Upper lobe of left lung (tissue), 6 donors: ENCODE data around the gene DGKZ. TPM values are rescaled to one million over a fixed set of nuclear protein-coding genes. Genes with fewer than 3 reads are reported as not detected.

Experiments
- ATAC-seq, 2 donors: fragments of 200-7000 bp; cut with Tn5 transposase; one replicate each; pipeline ENCODE4 v1.9.1; 2022; ENCODE audit warnings: mild to moderate bottlenecking in 2 of 2, moderate library complexity in 2 of 2; ENCODE audit not compliant: low FRiP score in 2 of 2
- DNase-seq, 2 donors: peaks; one replicate each; pipeline ENCODE4 v3.0.0-alpha.2; 2019 to 2020
- H3K27ac ChIP-seq, 4 donors: fragments of 200-600 bp; sonication (generic); one replicate each; pipeline ENCODE4 v1.5.1; 2016 to 2019
- H3K27me3 ChIP-seq, 4 donors: fragments of 200-600 bp; sonication (generic); one replicate each; pipeline ENCODE4 v1.5.1; 2017 to 2019
- H3K36me3 ChIP-seq, 4 donors: fragments of 200-600 bp; sonication (generic); one replicate each; pipeline ENCODE4 v1.5.1; 2016 to 2019
- H3K4me1 ChIP-seq, 4 donors: fragments of 200-600 bp; sonication (generic); one replicate each; pipeline ENCODE4 v1.5.1; 2018 to 2019
- H3K4me3 ChIP-seq, 4 donors: fragments of 200-600 bp; sonication (generic); one replicate each; pipeline ENCODE4 v1.5.1; 2017 to 2019; ENCODE audit warnings: mild to moderate bottlenecking in 2 of 4, moderate library complexity in 1 of 4
- H3K9me3 ChIP-seq, 4 donors: fragments of 200-600 bp; sonication (generic); one replicate each; pipeline ENCODE4 v1.5.1; 2018 to 2019
- CTCF ChIP-seq, 6 experiments: fragments of 450-650 bp in 4 of 6; fragments of 200-600 bp in 2 of 6; sonication (generic) in 2 of 6; IDR thresholded peaks; one replicate each; pipeline ENCODE4 v1.5.1; 2016 to 2019; ENCODE audit warnings: antibody characterized with exemption in 6 of 6
- EP300 ChIP-seq, 4 donors: sonication (generic); formaldehyde crosslinking; IDR thresholded peaks; one replicate each; pipeline ENCODE4 v1.5.1; 2017; ENCODE audit warnings: antibody characterized with exemption in 4 of 4, control low read depth in 2 of 4
- POLR2A ChIP-seq, 4 donors: fragments of 450-650 bp; IDR thresholded peaks; one replicate each; pipeline ENCODE4 v1.5.1; 2016 to 2017; ENCODE audit warnings: antibody characterized with exemption in 4 of 4, mild to moderate bottlenecking in 2 of 4
- POLR2AphosphoS5 ChIP-seq, 2 donors: sonication (generic); formaldehyde crosslinking; IDR thresholded peaks; one replicate each; pipeline ENCODE4 v1.5.1; 2017; ENCODE audit warnings: antibody characterized with exemption in 2 of 2
- WGBS, 2 donors: methylation state at CpG; one replicate each; pipeline ENCODE4 v1.1.5; 2017 to 2018; 5-methylcytosine and 5-hydroxymethylcytosine counted together
- total RNA-seq, 6 donors: library from RNA; depleted of rRNA in 4 of 6; stranded (reverse); fragments of >200 nt in 4 of 6; gene quantifications; one replicate each; pipeline versions ENCODE4 v1.1.0 to v1.2.1, GENCODE V29; 2016 to 2021
- donor health status: DM: no; HTN: no; CAD: no; lungs with moderate emphysema.
- donor health status: DM: no; HTN: yes; CAD: no; lungs with severe emphysema.

DGKZ gene
- total RNA-seq, 6 donors from 2014 or later, result 55.1 to 145 (median 65.5) TPM

- 88 to 90% methylated on average over 10 of the region's 10 CpGs for WGBS, 2 donors
- TF ChIP-seq POLR2A (IDR thresholded peaks at IDR 0.05) (no peak), POLR2AphosphoS5 (IDR thresholded peaks at IDR 0.05) (no peak), EP300 (IDR thresholded peaks at IDR 0.05) (no peak), CTCF (IDR thresholded peaks at IDR 0.05) (no peak)
- Histone ChIP-seq H3K4me1 (peaks cover 0 to 15% (median 6%) of the 10 kb centered on the region in 4 donors), H3K9me3 (no peaks in the 10 kb centered on the region), H3K27me3 (no peaks in the 10 kb centered on the region), H3K27ac (no peak overlapping the region), H3K36me3 (no peaks in the 10 kb centered on the region), H3K4me3 (no peak overlapping the region)
- no peak for ATAC-seq
- no peak for DNase-seq
Observed at GRCh38 chr11:46326813-46327416, 20.3 kb upstream of the DGKZ start.

GRCh38 chr11:46327829-46328228 lies 19.4 kb upstream of the DGKZ start:
- no peak for DNase-seq
- Histone ChIP-seq H3K36me3 (no peaks in the 10 kb centered on the region), H3K4me1 (peaks cover 8 to 24% (median 15%) of the 10 kb centered on the region in 4 donors), H3K27ac (no peak overlapping the region), H3K27me3 (peaks cover 2 to 7% (median 5%) of the 10 kb centered on the region in 4 donors), H3K4me3 (no peak overlapping the region), H3K9me3 (no peaks in the 10 kb centered on the region)
- 62 to 63% methylated on average over 8 of the region's 8 CpGs for WGBS, 2 donors
- no peak for ATAC-seq
- TF ChIP-seq POLR2AphosphoS5 (IDR thresholded peaks at IDR 0.05) (no peak), CTCF (IDR thresholded peaks at IDR 0.05) (no peak), EP300 (IDR thresholded peaks at IDR 0.05) (no peak), POLR2A (IDR thresholded peaks at IDR 0.05) (no peak)

GRCh38 chr11:46330154-46330553 lies 17.1 kb upstream of the DGKZ start:
- Histone ChIP-seq H3K4me3 (no peak overlapping the region), H3K36me3 (no peaks in the 10 kb centered on the region), H3K4me1 (peaks cover 16 to 34% (median 25%) of the 10 kb centered on the region in 4 donors), H3K27ac (no peak overlapping the region), H3K27me3 (peaks cover 2 to 18% (median 8%) of the 10 kb centered on the region in 4 donors), H3K9me3 (no peaks in the 10 kb centered on the region)
- WGBS, 2 donors, result 67 to 70% methylated on average over 4 to 5 of the region's 5 CpGs
- ATAC-seq, result no peak
- DNase-seq, result no peak
- no peak for TF ChIP-seq POLR2A (IDR thresholded peaks at IDR 0.05)
- no peak for TF ChIP-seq CTCF (IDR thresholded peaks at IDR 0.05)
- no peak for TF ChIP-seq EP300 (IDR thresholded peaks at IDR 0.05)
- TF ChIP-seq POLR2AphosphoS5 (IDR thresholded peaks at IDR 0.05), result no peak

- no peaks in the 10 kb centered on the region for H3K9me3 ChIP-seq
- DNase-seq, result no peak
- no peak for ATAC-seq
- no peak overlapping the region for H3K4me3 ChIP-seq
- TF ChIP-seq EP300 (IDR thresholded peaks at IDR 0.05) (no peak), POLR2A (IDR thresholded peaks at IDR 0.05) (no peak), CTCF (IDR thresholded peaks at IDR 0.05) (no peak), POLR2AphosphoS5 (IDR thresholded peaks at IDR 0.05) (no peak)
- H3K27me3 ChIP-seq, result peaks cover 2 to 18% (median 8%) of the 10 kb centered on the region in 4 donors
- H3K27ac ChIP-seq, result no peak overlapping the region
- no peaks in the 10 kb centered on the region for H3K36me3 ChIP-seq
- 31 to 41% methylated on average over 8 to 11 of the region's 11 CpGs for WGBS, 2 donors
- peaks cover 16 to 34% (median 25%) of the 10 kb centered on the region in 4 donors for H3K4me1 ChIP-seq
Observed at GRCh38 chr11:46330563-46331281, 16.5 kb upstream of the DGKZ start.
